ENCODE data around the gene TMEM273.

The TMEM273 gene

GRCh38 chr10:49112098-49112497, 76.1 kb downstream of the TMEM273 start:
- DNase-seq, result no peak

- DNase-seq, result no peak
These were observed 76.9 kb downstream of the TMEM273 start for GRCh38 chr10:49111320-49111698.

- DNase-seq, result no peak
These were observed 77.4 kb downstream of the TMEM273 start for GRCh38 chr10:49110684-49111319.

GRCh38 chr10:49109669-49110340, 78.4 kb downstream of the TMEM273 start:
- no peak for DNase-seq

GRCh38 chr10:49108656-49109055, 79.5 kb downstream of the TMEM273 start:
- no peak for DNase-seq

GRCh38 chr10:49107887-49108267, 80.3 kb downstream of the TMEM273 start:
- DNase-seq, result no peak

- DNase-seq, result no peak
These were observed 80.9 kb downstream of the TMEM273 start for GRCh38 chr10:49107111-49107886.

- DNase-seq, result no peak
These were observed 81.7 kb downstream of the TMEM273 start for GRCh38 chr10:49106451-49106850.

- no peak for DNase-seq
These were observed 83.1 kb downstream of the TMEM273 start for GRCh38 chr10:49105076-49105475.

Measured in stimulated activated naive CD4-positive, alpha-beta T cell (primary cell).